Stimulated activated CD8-positive, alpha-beta memory T cell treated with anti-CD3 and anti-CD28 coated beads, Interleukin-15, amount 100 ng/mL, for 48 hours (primary cell): ENCODE measurements around the gene TMEM151B.
A peak's percentile ranks its signal among the peaks of the same experiment; 100 is the strongest.
"Not testable (repeated sequence)": the region's sequence is repeated elsewhere in the genome, so short reads cannot be mapped to it uniquely, and the experiment has no call there.

Experiments used
- DNase-seq, 2 donors: peaks; one replicate each; pipeline ENCODE4 v3.0.0-alpha.2; 2020; ENCODE audit warnings: low read depth in 2 of 2

The TMEM151B gene

GRCh38 chr6:44333273-44333919 lies 63.1 kb downstream of the TMEM151B start:
- DNase-seq: no peak

GRCh38 chr6:44333942-44334341 lies 63.7 kb downstream of the TMEM151B start:
- DNase-seq: no peak

- DNase-seq: no peak
These were observed 65.4 kb downstream of the TMEM151B start for GRCh38 chr6:44335631-44336030.

GRCh38 chr6:44338228-44339122 lies 68.2 kb downstream of the TMEM151B start:
- peak; percentile 22 to 48 for DNase-seq

- DNase-seq: no peak
These were observed 69.1 kb downstream of the TMEM151B start for GRCh38 chr6:44339301-44339700.

GRCh38 chr6:44339763-44340625 lies 69.7 kb downstream of the TMEM151B start:
- no peak for DNase-seq

GRCh38 chr6:44341095-44341890 lies 71.0 kb downstream of the TMEM151B start:
- DNase-seq: no peak

- DNase-seq: no peak
These were observed 71.8 kb downstream of the TMEM151B start for GRCh38 chr6:44342052-44342451.

- DNase-seq: no peak
These were observed 72.2 kb downstream of the TMEM151B start, which contains the start of gene SPATS1 for GRCh38 chr6:44342489-44342888. TSS of gene SPATS1 (plus strand) at chr6:44342650. CDS start at chr6:44343096, 446 bp downstream.

- DNase-seq: not testable (repeated sequence)
These were observed 76.6 kb downstream of the TMEM151B start for GRCh38 chr6:44346818-44347217.

GRCh38 chr6:44349904-44350649 lies 79.8 kb downstream of the TMEM151B start:
- DNase-seq: no peak

- DNase-seq: not testable (repeated sequence)
These were observed 80.4 kb downstream of the TMEM151B start for GRCh38 chr6:44350650-44350994.

- no peak for DNase-seq
These were observed 82.0 kb downstream of the TMEM151B start for GRCh38 chr6:44352259-44352658.

GRCh38 chr6:44353336-44353735 lies 83.1 kb downstream of the TMEM151B start:
- no peak for DNase-seq

- DNase-seq: no peak
These were observed 85.4 kb downstream of the TMEM151B start for GRCh38 chr6:44355640-44356039.

- no peak for DNase-seq
These were observed 86.2 kb downstream of the TMEM151B start for GRCh38 chr6:44356487-44356886.
